HepG2 (cell line): ENCODE measurements around the gene EPB41L5. TPM values are rescaled to one million over a fixed set of nuclear protein-coding genes. Genes with fewer than 3 reads are reported as not detected.
A peak's percentile ranks its signal among the peaks of the same experiment; 100 is the strongest.

Experiments used
- ATAC-seq: fragments of 200-7000 bp; cut with Tn5 transposase; 3 replicates; pipeline ENCODE4 v1.9.1; 2020; ENCODE audit warnings: mild to moderate bottlenecking, moderate library complexity
- BruUV-seq: library from RNA; stranded (reverse); fragments of 400-500 nt; replicated peaks from 2 replicates; lab custom pipeline; 2021; lab: Mats Ljungman, UMichigan
- CTCF ChIA-PET: fragments of 300-600 bp; formaldehyde crosslinking; extraction: SDS; loops from one replicate; lab custom pipeline; 2021; ENCODE audit warnings: low total read pairs, inconsistent platforms, low intra/inter-chr PET ratio; lab: Yijun Ruan, JAX
- POLR2A ChIA-PET: fragments of 350-600 bp; sonication (Branson Sonifier 250); formaldehyde crosslinking; loops from one replicate; lab custom pipeline; 2020; ENCODE audit warnings: antibody characterized with exemption, inconsistent platforms; lab: Yijun Ruan, JAX
- DNase-seq: peaks from one replicate; pipeline ENCODE4 v3.0.0-alpha.2; 2015; ENCODE audit warnings: low spot score
- FAIRE-seq: peaks from 3 replicates; lab custom pipeline; 2011; peaks lifted over from hg19 to GRCh38; lab: Jason Lieb, UNC
- H2AFZ ChIP-seq: one replicate; pipeline ENCODE4 v1.6.1; 2011; ENCODE audit warnings: low read length, inconsistent platforms
- H3K27ac ChIP-seq: fragments of 300-600 bp; 3 replicates; pipeline ENCODE4 v1.8.0; 2011; ENCODE audit warnings: mixed run types, mild to moderate bottlenecking, mixed read lengths, low read length, inconsistent platforms; ENCODE audit not compliant: insufficient read depth; ENCODE audit errors: extremely low read length
- H3K27me3 ChIP-seq, 2 experiments: fragments of 200-600 bp in 1 of 2; 2 replicates in 1 of 2; 3 replicates in 1 of 2; pipeline versions ENCODE4 v1.6.0 to v1.8.0; 2011; ENCODE audit warnings: low read length in 2 of 2, mild to moderate bottlenecking in 2 of 2, moderate library complexity in 2 of 2, inconsistent platforms in 1 of 2; ENCODE audit not compliant: insufficient read depth in 2 of 2, control insufficient read depth in 1 of 2
- H3K36me3 ChIP-seq, 2 experiments: fragments of 200-600 bp in 1 of 2; replicated peaks in 1 of 2; 2 replicates in 1 of 2; 3 replicates in 1 of 2; pipeline versions ENCODE4 v1.5.1 to v1.8.0; 2011; ENCODE audit warnings: low read length in 2 of 2, inconsistent platforms in 1 of 2; ENCODE audit not compliant: insufficient read depth in 2 of 2, control insufficient read depth in 1 of 2
- H3K4me1 ChIP-seq: 2 replicates; pipeline ENCODE4 v1.5.1; 2012; ENCODE audit warnings: low read length, inconsistent platforms; ENCODE audit not compliant: insufficient read depth
- H3K4me2 ChIP-seq: 2 replicates; pipeline ENCODE4 v1.6.0; 2011; ENCODE audit warnings: low read depth, low read length, inconsistent platforms
- H3K4me3 ChIP-seq, 3 experiments: fragments of 200-600 bp in 1 of 3; sonication (generic), shearing (Covaris generic) in 1 of 3; replicated peaks in 1 of 3; 2 replicates each; pipeline ENCODE4 v1.5.1; 2011 to 2016; ENCODE audit warnings: low read length in 3 of 3, inconsistent platforms in 2 of 3, low read depth in 2 of 3, mild to moderate bottlenecking in 2 of 3, control low read depth in 1 of 3, mixed read lengths in 1 of 3; ENCODE audit not compliant: insufficient read depth in 1 of 3
- H3K79me2 ChIP-seq: one replicate; pipeline ENCODE4 v1.6.1; 2011; ENCODE audit warnings: low read length, inconsistent platforms; ENCODE audit not compliant: insufficient read depth
- H3K9ac ChIP-seq: 2 replicates; pipeline ENCODE4 v1.6.0; 2011; ENCODE audit warnings: mild to moderate bottlenecking, low read depth, low read length, inconsistent platforms; ENCODE audit not compliant: insufficient read depth
- H3K9me3 ChIP-seq: 2 replicates; pipeline ENCODE4 v1.5.1; 2012; ENCODE audit warnings: mild to moderate bottlenecking, low read length
- H4K20me1 ChIP-seq: 2 replicates; pipeline ENCODE4 v1.6.0; 2011; ENCODE audit warnings: inconsistent platforms, mild to moderate bottlenecking, low read length, moderate library complexity; ENCODE audit not compliant: insufficient read depth
- AGO2 ChIP-seq: fragments of 200-400 bp; formaldehyde crosslinking; optimal IDR thresholded peaks from 2 replicates; pipeline ENCODE3; 2017; ENCODE audit warnings: mild to moderate bottlenecking, low read depth, low read length, moderate library complexity
- FIP1L1 ChIP-seq: fragments of 200-400 bp; formaldehyde crosslinking; IDR thresholded peaks from 2 replicates; pipeline ENCODE4 v1.6.1; 2018; ENCODE audit warnings: low read depth, mild to moderate bottlenecking, low read length, moderate library complexity, borderline replicate concordance; ENCODE audit not compliant: insufficient read depth
- GRHL1 ChIP-seq: sonication (generic); formaldehyde crosslinking; conservative IDR thresholded peaks from 2 replicates; pipeline ENCODE4 v1.8.0; 2022; ENCODE audit warnings: missing genetic modification reagents
- KAT8 ChIP-seq: IDR thresholded peaks from 2 replicates; pipeline ENCODE4 v1.6.1; 2016; ENCODE audit warnings: missing genetic modification reagents, missing compliant biosample characterization
- MAFF ChIP-seq: IDR thresholded peaks from 2 replicates; pipeline ENCODE4 v1.6.1; 2011; ENCODE audit warnings: low read depth, low read length, improper control_type of control experiment
- MAFK ChIP-seq, 2 experiments: IDR thresholded peaks in 1 of 2; conservative IDR thresholded peaks in 1 of 2; 2 replicates each; pipeline ENCODE4 v1.6.1; 2011; ENCODE audit warnings: improper control_type of control experiment in 2 of 2, low read length in 2 of 2
- NR2F6 ChIP-seq, 2 experiments: IDR thresholded peaks; 2 replicates each; pipeline ENCODE4 v1.6.1; 2016; ENCODE audit warnings: antibody characterized with exemption in 1 of 2, mild to moderate bottlenecking in 1 of 2
- PAXIP1 ChIP-seq: sonication (generic); formaldehyde crosslinking; conservative IDR thresholded peaks from 2 replicates; pipeline ENCODE4 v1.4.0; 2020; ENCODE audit warnings: mild to moderate bottlenecking, missing genetic modification reagents, moderate library complexity
- SNAPC5 ChIP-seq: sonication (generic); formaldehyde crosslinking; IDR thresholded peaks from 2 replicates; pipeline ENCODE4 v1.8.1; 2023; ENCODE audit warnings: mild to moderate bottlenecking, missing genetic modification reagents, borderline replicate concordance
- YY1 ChIP-seq: IDR thresholded peaks from 2 replicates; pipeline ENCODE4 v1.6.1; 2011; ENCODE audit warnings: low read length, low read depth, moderate library complexity, mild to moderate bottlenecking; ENCODE audit not compliant: insufficient read depth, insufficient replicate concordance
- ZBTB38 ChIP-seq: sonication (generic); formaldehyde crosslinking; IDR thresholded peaks from 2 replicates; pipeline ENCODE4 v1.5.1; 2020; ENCODE audit warnings: mild to moderate bottlenecking, missing genetic modification reagents
- ZNF382 ChIP-seq: sonication (generic); formaldehyde crosslinking; IDR thresholded peaks from 2 replicates; pipeline ENCODE4 v1.5.0; 2020; ENCODE audit warnings: missing genetic modification reagents, mild to moderate bottlenecking, borderline replicate concordance
- ZNF737 ChIP-seq: sonication (generic); formaldehyde crosslinking; IDR thresholded peaks from 2 replicates; pipeline ENCODE4 v1.5.0; 2020; ENCODE audit warnings: missing genetic modification reagents, mild to moderate bottlenecking, borderline replicate concordance
- ZNF879 ChIP-seq: sonication (generic); formaldehyde crosslinking; IDR thresholded peaks from 2 replicates; pipeline ENCODE4 v1.8.1; 2023; ENCODE audit warnings: missing genetic modification reagents
- WGBS: methylation state at CpG from one replicate; pipeline ENCODE4 v1.1.6; 2017; ENCODE audit warnings: low lambda C conversion rate; 5-methylcytosine and 5-hydroxymethylcytosine counted together
- in situ Hi-C: cut with HindIII; loops from 2 replicates; pipeline ENCODE4 v1.10.0; 2017; ENCODE audit warnings: low pct_unique_long_range_greater_than_20kb; ENCODE audit not compliant: extremely low pct_ligation_motif_present
- intact Hi-C: fragments of 100-400 bp; cut with micrococcal nuclease; formaldehyde crosslinking; loops from one replicate; pipeline ENCODE4 v1.10.0; 2022; ENCODE audit not compliant: unreplicated experiment
- polyA plus RNA-seq, 8 experiments: library from polyadenylated mRNA; depleted of rRNA in 3 of 8; stranded (reverse) in 7 of 8; unstranded in 1 of 8; fragments of >200 nt; fragmentation: Illumina TruSeq in 4 of 8; extraction: Trizol in 4 of 8; gene quantifications; 2 replicates each; pipeline versions ENCODE4 v1.2.1 to v1.2.3, GENCODE V29; 2011 to 2016; ENCODE audit warnings: low read depth in 4 of 8, missing spikeins in 1 of 8, mixed read lengths in 1 of 8; ENCODE audit not compliant: insufficient read depth in 1 of 8
- total RNA-seq, 5 experiments: library from RNA; depleted of rRNA; stranded (reverse); fragments of >200 nt; fragmentation: Illumina TruSeq; extraction: Trizol; gene quantifications; 2 replicates each; pipeline ENCODE4 v1.2.3, GENCODE V29; 2016; ENCODE audit warnings: low read depth in 1 of 5

EPB41L5 gene
- total and polyA plus RNA-seq, 2 of the 13 experiments (the other 11 are each of a cell fraction or from before 2014, with no cell fraction given), result 40.5 to 47.5 TPM

DNA sequence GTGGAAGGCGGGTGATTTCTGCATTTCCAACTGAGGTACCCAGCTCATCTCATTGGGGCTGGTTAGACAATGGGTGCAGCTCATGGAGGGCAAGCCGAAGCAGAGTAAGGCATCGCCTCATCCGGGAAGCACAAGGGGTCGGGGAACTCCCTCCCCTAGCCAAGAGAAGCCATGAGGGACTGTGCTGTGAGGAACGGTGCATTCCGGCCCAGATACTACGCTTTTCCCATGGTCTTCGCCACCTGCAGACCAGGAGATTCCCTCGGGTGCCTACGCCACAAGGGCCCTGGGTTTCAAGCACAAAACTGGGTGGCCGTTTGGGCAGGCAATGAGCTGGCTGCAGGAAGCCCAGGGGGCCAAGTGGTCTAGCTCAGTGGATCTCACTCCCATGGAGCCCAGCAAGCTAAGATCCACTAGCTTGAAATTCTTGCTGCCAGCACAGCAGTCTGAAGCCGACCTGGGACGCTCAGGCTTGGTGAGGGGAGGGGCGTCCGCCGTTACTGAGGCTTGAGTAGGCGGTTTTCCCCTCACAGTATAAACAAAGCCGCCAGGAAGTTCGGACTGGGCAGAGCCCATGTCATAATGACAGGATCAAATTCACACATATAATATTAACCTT lies 55.3 kb downstream of the EPB41L5 start (continued):
- peak; percentile 19; the same call in 1 of the 2 replicates for TF ChIP-seq ZBTB38 (CRISPR knock-in tag)

GRCh38 chr2:120075545-120075944 lies 62.7 kb downstream of the EPB41L5 start:
- no peaks in the 10 kb centered on the region for H3K9me3 ChIP-seq
- WGBS, result 94% methylated on average over 1 of the region's 1 CpG
- H3K4me3 ChIP-seq, result no peak overlapping the region
- no peak overlapping the region for H3K27ac ChIP-seq
- H4K20me1 ChIP-seq, result no peaks in the 10 kb centered on the region
- ATAC-seq, result no peak
- FAIRE-seq, result no peak
- in situ Hi-C loops, result no loop called here
- no peaks in the 10 kb centered on the region for H3K79me2 ChIP-seq
- POLR2A ChIA-PET, result interaction anchor here (1.8 kb wide), 1 partner anchor 62 kb away, joined by 4 read pairs; the partner anchor contains the start of gene EPB41L5
- peaks cover 10 to 35% of the 10 kb centered on the region in 2 experiments; a peak in 4 of 5 replicates for H3K36me3 ChIP-seq
- no peak overlapping the region for H3K4me2 ChIP-seq
- no peak overlapping the region for H2AFZ ChIP-seq
- CTCF ChIA-PET, result no interaction called here
- no peak overlapping the region for H3K9ac ChIP-seq
- H3K27me3 ChIP-seq, result no peaks in the 10 kb centered on the region
- no peak for DNase-seq
- H3K4me1 ChIP-seq, result no peaks in the 10 kb centered on the region
- BruUV-seq, result no TSS peak
- TF ChIP-seq ZNF879, result no peak
- TF ChIP-seq KAT8 (CRISPR knock-in tag), result no peak
- TF ChIP-seq SNAPC5 (CRISPR knock-in tag), result no peak
- TF ChIP-seq NR2F6 (IDR thresholded peaks at IDR 0.05), result no peak
- no peak for TF ChIP-seq NR2F6 (CRISPR knock-in tag; IDR thresholded peaks at IDR 0.05)
- TF ChIP-seq PAXIP1, result no peak
- TF ChIP-seq MAFF, result peak; percentile 99
- no peak for TF ChIP-seq GRHL1
- TF ChIP-seq YY1, result no peak
- no peak for TF ChIP-seq AGO2
- TF ChIP-seq ZNF382, result no peak
- no peak for TF ChIP-seq ZNF737 (CRISPR knock-in tag)
- no peak for TF ChIP-seq FIP1L1
- TF ChIP-seq MAFK (conservative IDR thresholded peaks at IDR 0.05 in 1 of 2, IDR thresholded peaks at IDR 0.05 in 1 of 2; ENCODE audit: low read length in 2 of 2), result peak; percentile 98 to 99
- TF ChIP-seq, all 625 proteins: peak for 2
- intact Hi-C loops, result no loop called here
